Type B pancreatic cell (in vitro differentiated cells): ENCODE measurements around the gene TDRD15. TPM values are rescaled to one million over a fixed set of nuclear protein-coding genes. Genes with fewer than 3 reads are reported as not detected.

Experiments used
- DNase-seq: peaks from one replicate; pipeline ENCODE4 v3.0.0; 2021; ENCODE audit warnings: mixed read lengths; ENCODE audit not compliant: unreplicated experiment; ENCODE audit errors: extremely low spot score
- H3K27ac Mint-ChIP-seq: 2 replicates; pipeline ENCODE4 v1.8.0; 2021; ENCODE audit warnings: mild to moderate bottlenecking, mixed read lengths
- H3K27me3 Mint-ChIP-seq: 2 replicates; pipeline ENCODE4 v1.8.0; 2021; ENCODE audit warnings: mixed read lengths
- H3K36me3 Mint-ChIP-seq: 2 replicates; pipeline ENCODE4 v1.8.0; 2021; ENCODE audit warnings: mixed read lengths
- H3K4me1 Mint-ChIP-seq: one replicate; pipeline ENCODE4 v1.8.0; 2021; ENCODE audit warnings: mixed read lengths; ENCODE audit not compliant: unreplicated experiment
- H3K4me3 Mint-ChIP-seq: 2 replicates; pipeline ENCODE4 v1.8.0; 2021; ENCODE audit warnings: mild to moderate bottlenecking, mixed read lengths
- H3K9me3 Mint-ChIP-seq: 2 replicates; pipeline ENCODE4 v1.8.0; 2021; ENCODE audit warnings: mixed read lengths
- long read RNA-seq: library from polyadenylated mRNA; unstranded; transcript quantifications from one replicate; pipeline ENCODE4 v2.0.0, GENCODE V29; 2020
- total RNA-seq: library from RNA; stranded (reverse); gene quantifications from 2 replicates; pipeline ENCODE4 v1.2.1, GENCODE V29; 2021; ENCODE audit warnings: low replicate concordance
- TF ChIP-seq, protein P1 (sequence below): fragments of 200-600 bp; sonication (generic); conservative IDR thresholded peaks from 2 replicates; pipeline ENCODE4 v1.5.0; 2021; ENCODE audit warnings: antibody characterized with exemption, mild to moderate bottlenecking

Gene TDRD15
- 0.17 TPM in 1 of 2 replicates, not detected in the other for total RNA-seq
- long read RNA-seq: 0 reads

GRCh38 chr2:21123473-21124393 is at the start of gene TDRD15:
Gene TDRD15 (plus strand): TSS chr2:21123968. CDS start chr2:21137468, 13,500 bp downstream.
- H3K36me3 Mint-ChIP-seq: no peaks in the 10 kb centered on the region
- no peak for DNase-seq
- H3K4me1 Mint-ChIP-seq: no peaks in the 10 kb centered on the region
- H3K9me3 Mint-ChIP-seq: no peaks in the 10 kb centered on the region
- H3K4me3 Mint-ChIP-seq: no peak within 1 kb of the TSS
- TF ChIP-seq, protein P1, sequence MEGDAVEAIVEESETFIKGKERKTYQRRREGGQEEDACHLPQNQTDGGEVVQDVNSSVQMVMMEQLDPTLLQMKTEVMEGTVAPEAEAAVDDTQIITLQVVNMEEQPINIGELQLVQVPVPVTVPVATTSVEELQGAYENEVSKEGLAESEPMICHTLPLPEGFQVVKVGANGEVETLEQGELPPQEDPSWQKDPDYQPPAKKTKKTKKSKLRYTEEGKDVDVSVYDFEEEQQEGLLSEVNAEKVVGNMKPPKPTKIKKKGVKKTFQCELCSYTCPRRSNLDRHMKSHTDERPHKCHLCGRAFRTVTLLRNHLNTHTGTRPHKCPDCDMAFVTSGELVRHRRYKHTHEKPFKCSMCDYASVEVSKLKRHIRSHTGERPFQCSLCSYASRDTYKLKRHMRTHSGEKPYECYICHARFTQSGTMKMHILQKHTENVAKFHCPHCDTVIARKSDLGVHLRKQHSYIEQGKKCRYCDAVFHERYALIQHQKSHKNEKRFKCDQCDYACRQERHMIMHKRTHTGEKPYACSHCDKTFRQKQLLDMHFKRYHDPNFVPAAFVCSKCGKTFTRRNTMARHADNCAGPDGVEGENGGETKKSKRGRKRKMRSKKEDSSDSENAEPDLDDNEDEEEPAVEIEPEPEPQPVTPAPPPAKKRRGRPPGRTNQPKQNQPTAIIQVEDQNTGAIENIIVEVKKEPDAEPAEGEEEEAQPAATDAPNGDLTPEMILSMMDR: no peak
- H3K27ac Mint-ChIP-seq: no peak within 1 kb of the TSS
- H3K27me3 Mint-ChIP-seq: peaks cover 7% of the 10 kb centered on the region

DNA sequence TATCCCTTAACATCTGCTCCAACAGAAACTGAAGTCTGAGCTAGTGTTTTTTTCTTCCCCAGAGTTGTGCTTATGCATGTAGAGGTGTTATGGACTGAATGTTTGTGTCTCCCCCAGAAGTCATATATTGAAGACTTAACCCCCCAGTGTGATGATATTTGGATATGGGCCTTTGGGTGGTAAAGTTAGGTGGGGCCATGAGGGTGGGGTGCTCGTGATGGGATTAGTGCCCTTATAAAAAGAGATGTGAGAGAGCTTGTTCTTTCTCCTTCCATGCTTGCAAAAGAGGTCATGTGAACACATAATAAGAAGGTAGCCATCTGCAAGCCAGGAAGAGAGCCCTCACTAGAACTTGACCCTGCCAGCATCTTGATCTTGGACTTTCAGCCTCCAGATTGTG is 45.5 kb upstream of the TDRD15 start:
- Mint-ChIP-seq H3K36me3 (no peaks in the 10 kb centered on the region), H3K4me1 (no peaks in the 10 kb centered on the region), H3K9me3 (peaks cover 7% of the 10 kb centered on the region), H3K27ac (no peak overlapping the region), H3K27me3 (peaks cover 8% of the 10 kb centered on the region), H3K4me3 (no peak overlapping the region)
- TF ChIP-seq, protein P1: no peak
- DNase-seq: no peak

DNA sequence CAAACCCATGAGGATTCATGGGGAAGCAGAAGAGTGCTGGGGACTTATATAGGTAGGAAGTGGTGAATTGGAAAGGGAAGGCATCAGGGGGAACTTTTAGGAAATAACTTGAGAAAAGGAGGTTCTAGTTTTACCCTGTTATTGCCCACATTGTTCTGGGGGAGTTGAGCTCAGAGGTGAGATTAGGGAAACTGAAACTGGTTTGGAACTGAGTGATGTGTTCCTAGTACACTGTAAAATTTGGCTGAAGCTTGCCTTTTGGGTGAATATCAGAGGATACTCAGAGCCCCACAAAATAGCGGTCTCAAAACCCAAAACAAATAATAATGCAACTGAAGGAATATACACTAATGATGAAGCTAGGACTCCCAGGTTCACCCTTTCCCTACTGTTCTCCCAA is 40.3 kb upstream of the TDRD15 start:
- Mint-ChIP-seq H3K4me3 (no peak overlapping the region), H3K36me3 (no peaks in the 10 kb centered on the region)

GRCh38 chr2:21084401-21084800 is 39.4 kb upstream of the TDRD15 start:
- TF ChIP-seq, protein P1: no peak
- Mint-ChIP-seq H3K27me3 (peaks cover 6% of the 10 kb centered on the region), H3K4me1 (no peaks in the 10 kb centered on the region), H3K36me3 (no peaks in the 10 kb centered on the region), H3K9me3 (no peaks in the 10 kb centered on the region), H3K27ac (no peak overlapping the region), H3K4me3 (no peak overlapping the region)
- DNase-seq: no peak

More for the DNA sequence above, 40.3 kb upstream of the TDRD15 start:
- DNase-seq: no peak
- Mint-ChIP-seq H3K4me1 (no peaks in the 10 kb centered on the region), H3K27me3 (peaks cover 6% of the 10 kb centered on the region), H3K27ac (no peak overlapping the region), H3K9me3 (peaks cover 3% of the 10 kb centered on the region)
- TF ChIP-seq, protein P1: no peak

GRCh38 chr2:21092308-21092869 is 31.4 kb upstream of the TDRD15 start:
- H3K4me1 Mint-ChIP-seq: peaks cover 11% of the 10 kb centered on the region
- H3K27me3 Mint-ChIP-seq: peaks cover 3% of the 10 kb centered on the region
- DNase-seq: no peak
- H3K4me3 Mint-ChIP-seq: no peak overlapping the region
- TF ChIP-seq, protein P1: no peak
- no peaks in the 10 kb centered on the region for H3K36me3 Mint-ChIP-seq
- no peak overlapping the region for H3K27ac Mint-ChIP-seq
- H3K9me3 Mint-ChIP-seq: no peaks in the 10 kb centered on the region
